H1 (cell line): ENCODE data around the gene TRAPPC2. TPM values are rescaled to one million over a fixed set of nuclear protein-coding genes. Genes with fewer than 3 reads are reported as not detected.

Experiments
- BCL11A ChIP-seq, 2 experiments: IDR thresholded peaks; one replicate each; pipeline ENCODE4 v1.6.1; 2011; ENCODE audit warnings: low read depth in 2 of 2, low read length in 2 of 2, mild to moderate bottlenecking in 2 of 2
- CHD1 ChIP-seq: IDR thresholded peaks from 2 replicates; pipeline ENCODE4 v1.6.1; 2012; ENCODE audit warnings: low read depth, low read length, improper control_type of control experiment
- CTBP2 ChIP-seq: IDR thresholded peaks from 2 replicates; pipeline ENCODE4 v1.7.0; 2011; ENCODE audit warnings: borderline replicate concordance, mild to moderate bottlenecking, moderate library complexity, mixed read lengths, low read length; ENCODE audit not compliant: insufficient read depth, insufficient read length
- HDAC6 ChIP-seq: IDR thresholded peaks from one replicate; pipeline ENCODE4 v1.7.1; 2012; ENCODE audit warnings: low read depth, mild to moderate bottlenecking, inconsistent platforms, low read length, moderate library complexity
- JUN ChIP-seq: IDR thresholded peaks from 2 replicates; pipeline ENCODE4 v1.6.1; 2011; ENCODE audit warnings: low read depth, mild to moderate bottlenecking, improper control_type of control experiment, low read length
- SAP30 ChIP-seq: fragments of 300-600 bp; sonication (generic); IDR thresholded peaks from 2 replicates; pipeline ENCODE4 v1.7.1; 2012; ENCODE audit warnings: low read length, moderate library complexity, mild to moderate bottlenecking, inconsistent platforms; ENCODE audit not compliant: insufficient read depth, insufficient replicate concordance
- SP4 ChIP-seq: IDR thresholded peaks from 2 replicates; pipeline ENCODE4 v1.6.1; 2012; ENCODE audit warnings: low read length, inconsistent platforms
- TAF1 ChIP-seq: IDR thresholded peaks from 2 replicates; pipeline ENCODE4 v1.6.1; 2011; ENCODE audit warnings: mild to moderate bottlenecking, low read depth, low read length
- polyA plus RNA-seq, 7 experiments: library from polyadenylated mRNA; depleted of rRNA in 3 of 7; stranded (reverse) in 5 of 7; unstranded in 2 of 7; fragments of >200 nt in 5 of 7; fragments of 200-250 nt in 2 of 7; gene quantifications; 1 replicate in 5 of 7; 2 replicates in 1 of 7; 4 replicates in 1 of 7; pipeline versions ENCODE4 v1.2.1 to v1.2.3, GENCODE V29; 2011 to 2013; ENCODE audit warnings: missing spikeins in 2 of 7, mixed read lengths in 2 of 7
- total RNA-seq: library from RNA; stranded (reverse); fragmentation: NEBNext Ultra II Directional; extraction: Animal tissue kit (Norgen Biotek cat#: 25700); gene quantifications from 2 replicates; pipeline ENCODE4 v1.2.1, GENCODE V29; 2021
- TF ChIP-seq, protein P1 (sequence below): fragments of 300-600 bp; sonication (generic); IDR thresholded peaks from 2 replicates; pipeline ENCODE4 v1.7.1; 2012; ENCODE audit warnings: low read length, moderate library complexity, mild to moderate bottlenecking, inconsistent platforms; ENCODE audit not compliant: insufficient replicate concordance
- TF ChIP-seq, protein P2 (sequence below): IDR thresholded peaks from 2 replicates; pipeline ENCODE4 v1.6.1; 2012; ENCODE audit warnings: low read length, inconsistent platforms

TRAPPC2 gene
- total and polyA plus RNA-seq, 2 of the 8 experiments (the other 6 are each of a cell fraction or from before 2014, with no cell fraction given): 6.7 to 10.8 TPM

DNA sequence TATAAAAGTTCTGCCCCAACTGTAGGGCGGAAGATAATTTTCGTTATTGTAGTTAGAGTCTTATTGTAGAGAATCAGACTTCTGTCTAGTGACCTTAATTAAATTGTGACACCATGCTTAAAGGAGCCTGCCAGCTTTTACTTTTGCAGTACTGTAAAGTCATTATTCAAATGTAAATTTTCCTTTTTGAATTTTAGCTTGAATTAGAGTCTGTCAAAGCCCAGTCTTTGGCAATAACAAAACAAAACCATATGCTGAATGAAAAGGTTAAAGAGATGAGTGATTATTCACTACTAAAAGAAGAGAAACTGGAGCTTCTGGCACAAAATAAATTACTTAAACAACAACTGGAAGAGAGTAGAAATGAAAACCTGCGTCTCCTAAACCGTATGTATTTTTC, 22.0 kb upstream of the TRAPPC2 start (continued):
- TF ChIP-seq, protein P1, sequence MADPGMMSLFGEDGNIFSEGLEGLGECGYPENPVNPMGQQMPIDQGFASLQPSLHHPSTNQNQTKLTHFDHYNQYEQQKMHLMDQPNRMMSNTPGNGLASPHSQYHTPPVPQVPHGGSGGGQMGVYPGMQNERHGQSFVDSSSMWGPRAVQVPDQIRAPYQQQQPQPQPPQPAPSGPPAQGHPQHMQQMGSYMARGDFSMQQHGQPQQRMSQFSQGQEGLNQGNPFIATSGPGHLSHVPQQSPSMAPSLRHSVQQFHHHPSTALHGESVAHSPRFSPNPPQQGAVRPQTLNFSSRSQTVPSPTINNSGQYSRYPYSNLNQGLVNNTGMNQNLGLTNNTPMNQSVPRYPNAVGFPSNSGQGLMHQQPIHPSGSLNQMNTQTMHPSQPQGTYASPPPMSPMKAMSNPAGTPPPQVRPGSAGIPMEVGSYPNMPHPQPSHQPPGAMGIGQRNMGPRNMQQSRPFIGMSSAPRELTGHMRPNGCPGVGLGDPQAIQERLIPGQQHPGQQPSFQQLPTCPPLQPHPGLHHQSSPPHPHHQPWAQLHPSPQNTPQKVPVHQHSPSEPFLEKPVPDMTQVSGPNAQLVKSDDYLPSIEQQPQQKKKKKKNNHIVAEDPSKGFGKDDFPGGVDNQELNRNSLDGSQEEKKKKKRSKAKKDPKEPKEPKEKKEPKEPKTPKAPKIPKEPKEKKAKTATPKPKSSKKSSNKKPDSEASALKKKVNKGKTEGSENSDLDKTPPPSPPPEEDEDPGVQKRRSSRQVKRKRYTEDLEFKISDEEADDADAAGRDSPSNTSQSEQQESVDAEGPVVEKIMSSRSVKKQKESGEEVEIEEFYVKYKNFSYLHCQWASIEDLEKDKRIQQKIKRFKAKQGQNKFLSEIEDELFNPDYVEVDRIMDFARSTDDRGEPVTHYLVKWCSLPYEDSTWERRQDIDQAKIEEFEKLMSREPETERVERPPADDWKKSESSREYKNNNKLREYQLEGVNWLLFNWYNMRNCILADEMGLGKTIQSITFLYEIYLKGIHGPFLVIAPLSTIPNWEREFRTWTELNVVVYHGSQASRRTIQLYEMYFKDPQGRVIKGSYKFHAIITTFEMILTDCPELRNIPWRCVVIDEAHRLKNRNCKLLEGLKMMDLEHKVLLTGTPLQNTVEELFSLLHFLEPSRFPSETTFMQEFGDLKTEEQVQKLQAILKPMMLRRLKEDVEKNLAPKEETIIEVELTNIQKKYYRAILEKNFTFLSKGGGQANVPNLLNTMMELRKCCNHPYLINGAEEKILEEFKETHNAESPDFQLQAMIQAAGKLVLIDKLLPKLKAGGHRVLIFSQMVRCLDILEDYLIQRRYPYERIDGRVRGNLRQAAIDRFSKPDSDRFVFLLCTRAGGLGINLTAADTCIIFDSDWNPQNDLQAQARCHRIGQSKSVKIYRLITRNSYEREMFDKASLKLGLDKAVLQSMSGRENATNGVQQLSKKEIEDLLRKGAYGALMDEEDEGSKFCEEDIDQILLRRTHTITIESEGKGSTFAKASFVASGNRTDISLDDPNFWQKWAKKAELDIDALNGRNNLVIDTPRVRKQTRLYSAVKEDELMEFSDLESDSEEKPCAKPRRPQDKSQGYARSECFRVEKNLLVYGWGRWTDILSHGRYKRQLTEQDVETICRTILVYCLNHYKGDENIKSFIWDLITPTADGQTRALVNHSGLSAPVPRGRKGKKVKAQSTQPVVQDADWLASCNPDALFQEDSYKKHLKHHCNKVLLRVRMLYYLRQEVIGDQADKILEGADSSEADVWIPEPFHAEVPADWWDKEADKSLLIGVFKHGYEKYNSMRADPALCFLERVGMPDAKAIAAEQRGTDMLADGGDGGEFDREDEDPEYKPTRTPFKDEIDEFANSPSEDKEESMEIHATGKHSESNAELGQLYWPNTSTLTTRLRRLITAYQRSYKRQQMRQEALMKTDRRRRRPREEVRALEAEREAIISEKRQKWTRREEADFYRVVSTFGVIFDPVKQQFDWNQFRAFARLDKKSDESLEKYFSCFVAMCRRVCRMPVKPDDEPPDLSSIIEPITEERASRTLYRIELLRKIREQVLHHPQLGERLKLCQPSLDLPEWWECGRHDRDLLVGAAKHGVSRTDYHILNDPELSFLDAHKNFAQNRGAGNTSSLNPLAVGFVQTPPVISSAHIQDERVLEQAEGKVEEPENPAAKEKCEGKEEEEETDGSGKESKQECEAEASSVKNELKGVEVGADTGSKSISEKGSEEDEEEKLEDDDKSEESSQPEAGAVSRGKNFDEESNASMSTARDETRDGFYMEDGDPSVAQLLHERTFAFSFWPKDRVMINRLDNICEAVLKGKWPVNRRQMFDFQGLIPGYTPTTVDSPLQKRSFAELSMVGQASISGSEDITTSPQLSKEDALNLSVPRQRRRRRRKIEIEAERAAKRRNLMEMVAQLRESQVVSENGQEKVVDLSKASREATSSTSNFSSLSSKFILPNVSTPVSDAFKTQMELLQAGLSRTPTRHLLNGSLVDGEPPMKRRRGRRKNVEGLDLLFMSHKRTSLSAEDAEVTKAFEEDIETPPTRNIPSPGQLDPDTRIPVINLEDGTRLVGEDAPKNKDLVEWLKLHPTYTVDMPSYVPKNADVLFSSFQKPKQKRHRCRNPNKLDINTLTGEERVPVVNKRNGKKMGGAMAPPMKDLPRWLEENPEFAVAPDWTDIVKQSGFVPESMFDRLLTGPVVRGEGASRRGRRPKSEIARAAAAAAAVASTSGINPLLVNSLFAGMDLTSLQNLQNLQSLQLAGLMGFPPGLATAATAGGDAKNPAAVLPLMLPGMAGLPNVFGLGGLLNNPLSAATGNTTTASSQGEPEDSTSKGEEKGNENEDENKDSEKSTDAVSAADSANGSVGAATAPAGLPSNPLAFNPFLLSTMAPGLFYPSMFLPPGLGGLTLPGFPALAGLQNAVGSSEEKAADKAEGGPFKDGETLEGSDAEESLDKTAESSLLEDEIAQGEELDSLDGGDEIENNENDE: no peak
- TF ChIP-seq SAP30 (no peak), CTBP2 (no peak), CHD1 (no peak), TAF1 (no peak), BCL11A (IDR thresholded peaks at IDR 0.05; ENCODE audit: low read depth in 2 of 2, low read length in 2 of 2) (no peak), JUN (no peak), HDAC6 (no peak), SP4 (no peak)
- TF ChIP-seq, protein P2, sequence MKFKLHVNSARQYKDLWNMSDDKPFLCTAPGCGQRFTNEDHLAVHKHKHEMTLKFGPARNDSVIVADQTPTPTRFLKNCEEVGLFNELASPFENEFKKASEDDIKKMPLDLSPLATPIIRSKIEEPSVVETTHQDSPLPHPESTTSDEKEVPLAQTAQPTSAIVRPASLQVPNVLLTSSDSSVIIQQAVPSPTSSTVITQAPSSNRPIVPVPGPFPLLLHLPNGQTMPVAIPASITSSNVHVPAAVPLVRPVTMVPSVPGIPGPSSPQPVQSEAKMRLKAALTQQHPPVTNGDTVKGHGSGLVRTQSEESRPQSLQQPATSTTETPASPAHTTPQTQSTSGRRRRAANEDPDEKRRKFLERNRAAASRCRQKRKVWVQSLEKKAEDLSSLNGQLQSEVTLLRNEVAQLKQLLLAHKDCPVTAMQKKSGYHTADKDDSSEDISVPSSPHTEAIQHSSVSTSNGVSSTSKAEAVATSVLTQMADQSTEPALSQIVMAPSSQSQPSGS: no peak
